PC-9 (cell line): ENCODE measurements around the gene SUSD1.

Source experiments
- EZH2 ChIP-seq: fragments of 200-600 bp; sonication (generic); IDR thresholded peaks from 2 replicates; pipeline ENCODE4 v1.8.0; 2017; ENCODE audit warnings: antibody characterized with exemption, low read depth
- TF ChIP-seq, protein P1 (sequence below): fragments of 200-600 bp; sonication (generic); conservative IDR thresholded peaks from 2 replicates; pipeline ENCODE4 v1.6.1; 2017; ENCODE audit warnings: mixed run types, antibody characterized with exemption, mild to moderate bottlenecking, moderate library complexity

DNA sequence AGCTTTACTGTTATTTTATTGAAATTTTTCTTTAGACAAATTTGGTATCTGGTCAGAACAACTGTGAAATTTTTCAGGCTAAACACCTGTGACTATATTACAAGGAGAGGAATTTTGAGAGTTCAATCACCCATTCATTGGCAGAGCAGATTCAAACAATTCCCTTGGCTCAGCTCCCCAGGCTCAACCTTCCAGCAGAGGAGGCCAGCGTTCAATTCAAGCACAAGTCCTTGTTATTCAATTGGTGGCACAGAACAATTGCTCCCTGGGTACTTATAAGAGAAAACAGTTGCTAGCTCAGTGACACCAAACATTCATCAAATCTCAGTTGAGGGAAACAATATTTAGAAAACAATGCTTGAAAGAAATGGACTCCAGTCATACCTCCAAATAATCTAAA, 83.3 kb downstream of the SUSD1 start:
- TF ChIP-seq, protein P1, sequence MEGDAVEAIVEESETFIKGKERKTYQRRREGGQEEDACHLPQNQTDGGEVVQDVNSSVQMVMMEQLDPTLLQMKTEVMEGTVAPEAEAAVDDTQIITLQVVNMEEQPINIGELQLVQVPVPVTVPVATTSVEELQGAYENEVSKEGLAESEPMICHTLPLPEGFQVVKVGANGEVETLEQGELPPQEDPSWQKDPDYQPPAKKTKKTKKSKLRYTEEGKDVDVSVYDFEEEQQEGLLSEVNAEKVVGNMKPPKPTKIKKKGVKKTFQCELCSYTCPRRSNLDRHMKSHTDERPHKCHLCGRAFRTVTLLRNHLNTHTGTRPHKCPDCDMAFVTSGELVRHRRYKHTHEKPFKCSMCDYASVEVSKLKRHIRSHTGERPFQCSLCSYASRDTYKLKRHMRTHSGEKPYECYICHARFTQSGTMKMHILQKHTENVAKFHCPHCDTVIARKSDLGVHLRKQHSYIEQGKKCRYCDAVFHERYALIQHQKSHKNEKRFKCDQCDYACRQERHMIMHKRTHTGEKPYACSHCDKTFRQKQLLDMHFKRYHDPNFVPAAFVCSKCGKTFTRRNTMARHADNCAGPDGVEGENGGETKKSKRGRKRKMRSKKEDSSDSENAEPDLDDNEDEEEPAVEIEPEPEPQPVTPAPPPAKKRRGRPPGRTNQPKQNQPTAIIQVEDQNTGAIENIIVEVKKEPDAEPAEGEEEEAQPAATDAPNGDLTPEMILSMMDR, result no peak
- TF ChIP-seq EZH2, result no peak
